ENCODE data around the gene TTC28.
"Not testable (repeated sequence)": the region's sequence is repeated elsewhere in the genome, so short reads cannot be mapped to it uniquely, and the experiment has no call there.

The TTC28 gene

DNA sequence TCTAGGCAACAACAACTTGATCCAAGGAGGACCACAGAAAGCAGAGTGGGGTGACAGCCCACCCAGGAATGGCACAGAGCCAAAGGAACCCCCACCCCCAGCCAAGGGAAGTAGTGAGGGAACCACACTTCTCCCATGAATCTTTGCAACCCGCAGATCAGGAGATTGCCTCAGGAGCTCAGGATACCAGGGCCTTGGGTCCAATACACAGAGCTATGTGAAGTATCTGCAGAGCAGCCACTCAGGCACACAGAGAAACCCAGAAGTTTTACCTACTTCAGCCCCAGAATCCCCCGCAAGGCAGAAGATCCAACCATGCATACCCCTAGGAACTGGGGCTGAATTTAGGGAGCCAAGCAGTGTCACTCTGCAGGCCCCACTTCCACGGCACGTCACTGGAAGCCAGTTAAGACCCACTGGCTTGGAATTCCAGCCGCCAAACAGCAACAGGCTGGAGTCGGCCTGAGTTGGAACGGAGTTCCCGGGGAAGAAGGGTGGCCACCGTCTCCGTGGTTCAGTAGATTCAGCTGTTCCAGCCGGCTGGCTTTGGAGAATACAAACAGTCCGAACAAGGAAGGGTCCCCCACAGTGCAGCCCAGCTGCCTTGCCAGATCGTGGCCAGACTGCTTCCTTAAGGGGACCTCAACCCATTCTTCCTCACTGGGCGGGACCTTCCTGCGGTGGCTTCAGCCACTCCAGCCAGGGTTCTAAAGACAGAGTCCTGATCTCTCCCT, 174.1 kb downstream of the TTC28 start:
- DNase-seq (ENCODE audit: low read depth): no peak
- no peak for TF ChIP-seq CTCF (IDR thresholded peaks at IDR 0.05; ENCODE audit: control insufficient read depth, extremely low read depth, insufficient read depth)
- no peak overlapping the region for H3K4me3 ChIP-seq (ENCODE audit: low read depth, low read length)

DNA sequence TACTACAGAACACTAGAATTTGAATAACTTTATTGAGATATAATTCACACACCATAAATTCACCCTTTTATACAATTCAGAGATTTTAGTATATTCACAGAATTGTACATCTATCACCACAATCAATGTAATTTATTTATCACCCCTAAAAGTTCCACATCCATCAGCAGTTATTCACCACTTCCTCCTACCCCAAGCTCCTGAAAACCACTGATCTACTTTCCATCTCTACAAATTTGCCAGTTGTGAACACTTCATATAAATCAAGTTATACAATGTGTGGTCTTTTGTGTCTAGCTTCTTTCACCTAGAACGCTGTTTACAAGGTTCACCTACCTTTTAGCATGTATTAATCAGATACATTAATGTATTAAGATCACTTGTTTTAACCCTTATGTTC, 179.6 kb downstream of the TTC28 start:
- TF ChIP-seq CTCF (IDR thresholded peaks at IDR 0.05; ENCODE audit: control insufficient read depth, extremely low read depth, insufficient read depth): no peak
- no peak overlapping the region for H3K4me3 ChIP-seq (ENCODE audit: low read depth, low read length)
- no peak for DNase-seq (ENCODE audit: low read depth)

- H3K4me3 ChIP-seq (ENCODE audit: low read depth, low read length): no peak overlapping the region
- DNase-seq (ENCODE audit: low read depth): no peak
- no peak for TF ChIP-seq CTCF (IDR thresholded peaks at IDR 0.05; ENCODE audit: control insufficient read depth, extremely low read depth, insufficient read depth)
Observed at GRCh38 chr22:28498044-28498443, 181.6 kb downstream of the TTC28 start.

GRCh38 chr22:28497188-28497587, 182.5 kb downstream of the TTC28 start:
- no peak for TF ChIP-seq CTCF (IDR thresholded peaks at IDR 0.05; ENCODE audit: control insufficient read depth, extremely low read depth, insufficient read depth)
- no peak for DNase-seq (ENCODE audit: low read depth)
- H3K4me3 ChIP-seq (ENCODE audit: low read depth, low read length): no peak overlapping the region

DNA sequence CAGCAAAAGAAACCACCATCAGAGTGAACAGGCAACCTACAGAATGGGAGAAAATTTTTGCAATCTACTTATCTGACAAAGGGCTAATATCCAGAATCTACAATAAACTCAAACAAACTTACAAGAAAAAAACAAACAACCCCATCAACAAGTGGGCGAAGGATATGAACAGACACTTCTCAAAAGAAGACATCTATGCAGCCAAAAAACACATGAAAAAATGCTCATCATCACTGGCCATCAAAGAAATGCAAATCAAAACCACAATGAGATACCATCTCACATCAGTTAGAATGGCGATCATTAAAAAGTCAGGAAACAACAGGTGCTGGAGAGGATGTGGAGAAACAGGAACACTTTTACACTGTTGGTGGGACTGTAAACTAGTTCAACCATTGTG, 188.4 kb downstream of the TTC28 start:
- not testable (repeated sequence) for DNase-seq (ENCODE audit: low read depth)

GRCh38 chr22:28488825-28489224, 190.8 kb downstream of the TTC28 start:
- no peak overlapping the region for H3K4me3 ChIP-seq (ENCODE audit: low read depth, low read length)
- DNase-seq (ENCODE audit: low read depth): no peak
- no peak for TF ChIP-seq CTCF (IDR thresholded peaks at IDR 0.05; ENCODE audit: control insufficient read depth, extremely low read depth, insufficient read depth)

More for the DNA sequence above, 188.4 kb downstream of the TTC28 start:
- H3K4me3 ChIP-seq (ENCODE audit: low read depth, low read length): not testable (repeated sequence)

DNA sequence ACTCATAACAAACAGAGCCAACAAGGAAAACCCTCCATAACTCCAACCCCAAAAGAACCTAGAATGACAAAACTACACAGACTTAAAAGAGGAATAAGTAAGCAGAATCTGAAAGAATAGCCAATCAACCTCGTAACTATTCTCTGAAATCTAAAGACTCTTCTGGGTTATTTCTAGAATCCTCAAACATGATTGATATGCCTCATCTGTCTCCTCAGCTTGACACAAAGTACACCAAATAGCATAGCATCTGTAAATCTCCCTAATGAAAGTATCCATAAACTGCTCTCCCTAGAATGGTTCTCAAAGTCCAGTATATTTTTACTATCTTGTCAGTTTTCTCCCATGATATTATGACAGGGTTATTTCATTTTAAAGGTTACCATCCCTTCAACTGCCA, 195.0 kb downstream of the TTC28 start:
- no peak for DNase-seq (ENCODE audit: low read depth)
- no peak for TF ChIP-seq CTCF (IDR thresholded peaks at IDR 0.05; ENCODE audit: control insufficient read depth, extremely low read depth, insufficient read depth)

More for the DNA sequence above, 195.0 kb downstream of the TTC28 start:
- no peak overlapping the region for H3K4me3 ChIP-seq (ENCODE audit: low read depth, low read length)

Measured in LNCaP clone FGC (cell line).